GM12874 (cell line): ENCODE data around the gene PRIMA1.

Source experiments
- TF ChIP-seq, protein P1 (sequence below): IDR thresholded peaks from 2 replicates; pipeline ENCODE4 v1.5.1; 2011; ENCODE audit warnings: low read depth, mild to moderate bottlenecking, control low read depth, low read length, moderate library complexity; ENCODE audit not compliant: insufficient read depth

PRIMA1 gene

DNA sequence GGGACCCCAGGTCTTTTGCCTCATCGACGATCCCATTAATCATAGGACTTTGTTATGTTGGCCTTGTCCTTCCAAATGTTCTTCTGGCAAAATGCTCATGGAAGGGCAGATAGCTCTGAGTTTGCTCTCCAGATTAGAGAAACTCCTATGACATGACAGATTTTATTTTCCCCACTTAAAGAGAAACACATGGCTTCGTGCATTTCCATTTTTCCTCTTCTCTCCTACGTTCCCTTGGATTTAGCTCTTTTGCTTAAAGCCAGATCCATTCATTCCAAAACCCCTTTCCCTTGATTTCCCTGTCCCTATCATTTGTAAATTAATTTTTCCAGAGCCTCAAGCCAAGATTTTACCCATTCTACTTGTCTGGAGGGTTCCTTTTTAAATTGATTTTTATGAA lies 2.9 kb downstream of the PRIMA1 start:
- TF ChIP-seq, protein P1, sequence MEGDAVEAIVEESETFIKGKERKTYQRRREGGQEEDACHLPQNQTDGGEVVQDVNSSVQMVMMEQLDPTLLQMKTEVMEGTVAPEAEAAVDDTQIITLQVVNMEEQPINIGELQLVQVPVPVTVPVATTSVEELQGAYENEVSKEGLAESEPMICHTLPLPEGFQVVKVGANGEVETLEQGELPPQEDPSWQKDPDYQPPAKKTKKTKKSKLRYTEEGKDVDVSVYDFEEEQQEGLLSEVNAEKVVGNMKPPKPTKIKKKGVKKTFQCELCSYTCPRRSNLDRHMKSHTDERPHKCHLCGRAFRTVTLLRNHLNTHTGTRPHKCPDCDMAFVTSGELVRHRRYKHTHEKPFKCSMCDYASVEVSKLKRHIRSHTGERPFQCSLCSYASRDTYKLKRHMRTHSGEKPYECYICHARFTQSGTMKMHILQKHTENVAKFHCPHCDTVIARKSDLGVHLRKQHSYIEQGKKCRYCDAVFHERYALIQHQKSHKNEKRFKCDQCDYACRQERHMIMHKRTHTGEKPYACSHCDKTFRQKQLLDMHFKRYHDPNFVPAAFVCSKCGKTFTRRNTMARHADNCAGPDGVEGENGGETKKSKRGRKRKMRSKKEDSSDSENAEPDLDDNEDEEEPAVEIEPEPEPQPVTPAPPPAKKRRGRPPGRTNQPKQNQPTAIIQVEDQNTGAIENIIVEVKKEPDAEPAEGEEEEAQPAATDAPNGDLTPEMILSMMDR = no peak

DNA sequence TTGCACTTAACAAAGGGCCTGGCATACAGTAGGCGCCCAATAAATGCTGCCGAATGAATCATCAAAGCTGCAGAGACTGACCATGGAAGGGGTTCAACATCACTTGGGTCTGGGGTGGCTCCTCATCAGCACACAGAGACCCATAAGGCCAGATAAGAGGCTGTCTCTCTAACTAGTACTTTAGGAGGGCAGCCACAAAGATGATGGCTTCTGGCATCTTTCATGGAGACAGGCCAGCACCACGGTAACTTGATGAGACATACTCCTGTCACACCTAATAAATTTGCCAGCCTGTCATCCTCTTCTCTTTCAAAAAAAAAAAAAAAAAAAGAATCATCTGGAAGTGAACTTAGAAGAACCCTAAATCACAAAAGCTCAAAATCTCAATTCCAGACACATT lies 3.4 kb downstream of the PRIMA1 start:
- TF ChIP-seq, protein P1 = no peak

DNA sequence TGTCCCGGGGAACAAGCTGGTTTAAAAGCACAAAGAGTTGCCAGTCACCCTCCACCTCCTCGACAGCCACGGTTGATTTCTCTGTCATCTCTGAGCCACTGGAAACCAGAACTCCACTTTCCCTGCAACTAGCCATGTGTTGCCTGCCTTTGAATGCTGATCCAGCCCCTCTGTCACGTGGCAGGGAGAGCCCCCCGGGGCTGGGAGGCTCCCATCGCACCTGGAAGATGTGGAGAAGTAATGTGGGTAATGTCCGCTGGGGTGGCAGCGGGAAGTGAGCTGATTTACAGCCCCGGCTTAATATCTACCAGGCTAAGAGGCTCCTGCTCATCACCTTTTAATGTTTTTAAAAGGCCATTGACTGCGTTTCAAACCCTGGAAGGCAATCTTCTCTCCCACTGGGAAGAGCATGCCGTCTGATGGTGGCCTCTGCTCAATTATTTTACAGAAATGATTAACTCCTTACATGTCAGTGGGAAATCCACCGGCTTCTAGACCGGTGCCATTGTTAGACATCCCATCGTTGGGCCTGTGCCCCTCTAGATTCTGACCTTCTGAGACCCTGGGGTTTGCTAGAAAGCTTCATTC lies 7.4 kb downstream of the PRIMA1 start:
- TF ChIP-seq, protein P1 = no peak

DNA sequence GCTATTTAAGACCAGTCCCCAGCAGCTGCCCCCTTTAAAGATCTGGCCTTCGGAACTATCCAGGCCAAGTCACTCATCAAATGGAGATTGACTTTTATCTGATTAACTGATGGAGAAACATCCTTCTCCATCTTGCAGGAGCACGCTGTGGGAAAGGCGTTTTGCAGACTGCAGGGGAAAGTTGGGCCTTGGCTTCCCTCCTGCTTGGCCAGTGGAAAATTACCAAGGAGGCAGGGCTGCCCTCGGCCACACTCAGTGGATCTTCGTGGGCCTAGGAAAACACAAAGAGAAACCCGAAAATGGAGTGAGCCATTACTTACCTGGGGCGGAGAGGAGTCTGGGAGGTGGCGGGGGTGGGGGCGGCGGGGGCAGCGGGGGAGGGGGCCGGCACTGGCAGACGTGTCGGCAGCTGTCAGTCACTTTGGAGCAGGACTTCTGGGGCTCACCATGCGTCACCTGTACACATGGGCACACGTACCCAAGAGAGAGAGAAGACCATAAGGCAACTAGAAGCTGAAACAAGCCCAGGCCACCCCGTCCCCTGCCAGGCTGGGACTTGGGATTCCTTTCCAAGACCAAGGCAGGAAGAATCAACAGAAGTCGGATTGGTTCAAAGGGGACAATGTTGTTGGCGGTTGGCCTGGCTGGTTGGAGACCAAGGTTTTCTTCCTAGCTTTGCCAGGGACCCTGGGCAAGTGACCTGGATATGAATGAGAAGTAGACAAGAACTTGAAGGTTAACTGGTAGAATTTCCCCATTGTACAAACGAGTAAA lies 9.2 kb downstream of the PRIMA1 start:
- TF ChIP-seq, protein P1 = no peak

DNA sequence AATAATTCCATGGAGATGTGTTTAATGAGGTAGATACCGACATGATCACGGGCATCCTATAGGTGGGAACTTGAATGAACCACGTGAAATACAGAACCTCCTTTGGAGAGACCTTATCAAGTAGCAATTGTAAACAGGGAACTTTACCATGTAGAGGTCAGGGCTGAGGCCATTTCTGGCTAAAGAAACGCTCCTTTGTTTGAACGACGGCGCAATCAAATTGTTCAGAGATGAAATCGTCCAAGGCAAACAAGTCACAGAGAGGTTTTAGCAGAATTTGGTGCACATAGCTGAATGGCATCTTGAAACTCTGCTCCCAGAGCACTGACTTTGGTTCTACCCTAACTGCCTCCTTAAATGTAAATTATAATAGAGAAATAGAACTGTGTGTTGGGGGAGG lies 9.8 kb downstream of the PRIMA1 start:
- TF ChIP-seq, protein P1 = no peak

DNA sequence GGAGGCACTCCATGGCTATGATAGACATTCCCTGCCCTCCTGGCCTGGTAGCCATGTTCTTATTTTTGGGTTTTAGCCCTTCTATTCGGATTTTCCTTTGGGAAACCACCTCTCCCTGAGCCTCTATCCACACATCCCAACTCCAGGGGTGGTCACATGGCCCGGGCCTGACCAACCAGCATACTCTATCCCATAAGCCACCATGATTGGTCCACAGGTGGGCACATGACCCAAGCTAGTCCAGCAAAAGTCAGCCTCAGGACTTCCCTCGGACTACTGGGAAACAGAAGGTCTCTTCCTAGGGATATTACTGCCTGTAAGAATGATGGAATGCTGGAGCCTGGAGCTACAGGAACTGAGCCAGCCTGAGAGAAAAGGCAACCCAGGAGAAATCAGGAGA lies 12.5 kb downstream of the PRIMA1 start:
- TF ChIP-seq, protein P1 = no peak

DNA sequence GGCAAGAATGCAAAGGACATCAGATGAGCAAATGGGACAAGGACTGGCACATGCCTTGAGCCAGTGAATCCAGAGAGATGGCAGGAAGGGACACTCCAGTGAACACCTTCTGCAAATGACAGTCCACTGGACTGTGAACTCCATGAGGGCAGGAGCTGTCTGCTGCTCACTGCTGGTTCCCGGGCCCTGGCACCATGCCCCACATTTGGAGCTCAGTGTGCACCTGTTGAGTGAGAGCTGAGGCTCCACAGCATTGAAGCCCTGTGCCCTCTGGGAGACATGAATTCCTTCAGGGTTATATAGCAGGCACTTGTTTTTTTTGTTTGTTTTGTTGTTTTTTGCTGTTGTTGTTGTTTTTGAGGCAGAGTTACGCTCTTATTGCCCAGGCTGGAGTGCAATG lies 13.1 kb downstream of the PRIMA1 start:
- TF ChIP-seq, protein P1 = no peak
